ENCODE data around the gene ZNF207. TPM values are rescaled to one million over a fixed set of nuclear protein-coding genes. Genes with fewer than 3 reads are reported as not detected.

ZNF207 gene
- total and polyA plus RNA-seq, 2 experiments from 2014 or later: 171 to 240 TPM

DNA sequence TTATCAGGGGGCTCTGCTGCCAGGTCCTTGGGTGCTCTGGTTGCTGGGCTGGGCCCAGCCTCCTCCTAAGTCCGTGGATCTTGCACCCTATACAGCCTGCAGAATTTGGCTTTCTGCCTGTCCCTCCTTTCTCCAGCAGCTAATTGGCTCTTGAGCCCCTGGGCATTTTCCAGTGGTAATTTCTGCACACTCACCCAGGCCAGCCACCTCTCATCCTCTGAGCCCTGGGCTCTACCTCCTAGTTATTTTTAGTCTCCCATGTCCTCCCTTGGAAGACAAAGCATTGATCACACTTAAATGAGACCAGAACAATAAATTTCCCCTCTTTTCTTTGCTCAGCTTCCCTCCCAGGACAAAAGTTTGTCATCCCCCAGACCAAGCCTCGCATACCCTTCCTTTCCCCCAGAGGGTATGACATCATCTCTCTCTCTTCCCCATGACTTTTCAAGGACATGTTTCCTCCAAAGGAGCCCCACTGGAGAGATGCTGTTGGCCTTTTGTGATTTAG lies 46.1 kb upstream of the ZNF207 start:
- no peaks in the 10 kb centered on the region for H3K9me3 Mint-ChIP-seq
- no peak for TF ChIP-seq ZNF331 (CRISPR knock-in tag; IDR thresholded peaks at IDR 0.05; ENCODE audit: low read depth)
- no peak for TF ChIP-seq EZH2 (IDR thresholded peaks at IDR 0.05; ENCODE audit: low read depth, unreplicated experiment)
- TF ChIP-seq, protein P1, sequence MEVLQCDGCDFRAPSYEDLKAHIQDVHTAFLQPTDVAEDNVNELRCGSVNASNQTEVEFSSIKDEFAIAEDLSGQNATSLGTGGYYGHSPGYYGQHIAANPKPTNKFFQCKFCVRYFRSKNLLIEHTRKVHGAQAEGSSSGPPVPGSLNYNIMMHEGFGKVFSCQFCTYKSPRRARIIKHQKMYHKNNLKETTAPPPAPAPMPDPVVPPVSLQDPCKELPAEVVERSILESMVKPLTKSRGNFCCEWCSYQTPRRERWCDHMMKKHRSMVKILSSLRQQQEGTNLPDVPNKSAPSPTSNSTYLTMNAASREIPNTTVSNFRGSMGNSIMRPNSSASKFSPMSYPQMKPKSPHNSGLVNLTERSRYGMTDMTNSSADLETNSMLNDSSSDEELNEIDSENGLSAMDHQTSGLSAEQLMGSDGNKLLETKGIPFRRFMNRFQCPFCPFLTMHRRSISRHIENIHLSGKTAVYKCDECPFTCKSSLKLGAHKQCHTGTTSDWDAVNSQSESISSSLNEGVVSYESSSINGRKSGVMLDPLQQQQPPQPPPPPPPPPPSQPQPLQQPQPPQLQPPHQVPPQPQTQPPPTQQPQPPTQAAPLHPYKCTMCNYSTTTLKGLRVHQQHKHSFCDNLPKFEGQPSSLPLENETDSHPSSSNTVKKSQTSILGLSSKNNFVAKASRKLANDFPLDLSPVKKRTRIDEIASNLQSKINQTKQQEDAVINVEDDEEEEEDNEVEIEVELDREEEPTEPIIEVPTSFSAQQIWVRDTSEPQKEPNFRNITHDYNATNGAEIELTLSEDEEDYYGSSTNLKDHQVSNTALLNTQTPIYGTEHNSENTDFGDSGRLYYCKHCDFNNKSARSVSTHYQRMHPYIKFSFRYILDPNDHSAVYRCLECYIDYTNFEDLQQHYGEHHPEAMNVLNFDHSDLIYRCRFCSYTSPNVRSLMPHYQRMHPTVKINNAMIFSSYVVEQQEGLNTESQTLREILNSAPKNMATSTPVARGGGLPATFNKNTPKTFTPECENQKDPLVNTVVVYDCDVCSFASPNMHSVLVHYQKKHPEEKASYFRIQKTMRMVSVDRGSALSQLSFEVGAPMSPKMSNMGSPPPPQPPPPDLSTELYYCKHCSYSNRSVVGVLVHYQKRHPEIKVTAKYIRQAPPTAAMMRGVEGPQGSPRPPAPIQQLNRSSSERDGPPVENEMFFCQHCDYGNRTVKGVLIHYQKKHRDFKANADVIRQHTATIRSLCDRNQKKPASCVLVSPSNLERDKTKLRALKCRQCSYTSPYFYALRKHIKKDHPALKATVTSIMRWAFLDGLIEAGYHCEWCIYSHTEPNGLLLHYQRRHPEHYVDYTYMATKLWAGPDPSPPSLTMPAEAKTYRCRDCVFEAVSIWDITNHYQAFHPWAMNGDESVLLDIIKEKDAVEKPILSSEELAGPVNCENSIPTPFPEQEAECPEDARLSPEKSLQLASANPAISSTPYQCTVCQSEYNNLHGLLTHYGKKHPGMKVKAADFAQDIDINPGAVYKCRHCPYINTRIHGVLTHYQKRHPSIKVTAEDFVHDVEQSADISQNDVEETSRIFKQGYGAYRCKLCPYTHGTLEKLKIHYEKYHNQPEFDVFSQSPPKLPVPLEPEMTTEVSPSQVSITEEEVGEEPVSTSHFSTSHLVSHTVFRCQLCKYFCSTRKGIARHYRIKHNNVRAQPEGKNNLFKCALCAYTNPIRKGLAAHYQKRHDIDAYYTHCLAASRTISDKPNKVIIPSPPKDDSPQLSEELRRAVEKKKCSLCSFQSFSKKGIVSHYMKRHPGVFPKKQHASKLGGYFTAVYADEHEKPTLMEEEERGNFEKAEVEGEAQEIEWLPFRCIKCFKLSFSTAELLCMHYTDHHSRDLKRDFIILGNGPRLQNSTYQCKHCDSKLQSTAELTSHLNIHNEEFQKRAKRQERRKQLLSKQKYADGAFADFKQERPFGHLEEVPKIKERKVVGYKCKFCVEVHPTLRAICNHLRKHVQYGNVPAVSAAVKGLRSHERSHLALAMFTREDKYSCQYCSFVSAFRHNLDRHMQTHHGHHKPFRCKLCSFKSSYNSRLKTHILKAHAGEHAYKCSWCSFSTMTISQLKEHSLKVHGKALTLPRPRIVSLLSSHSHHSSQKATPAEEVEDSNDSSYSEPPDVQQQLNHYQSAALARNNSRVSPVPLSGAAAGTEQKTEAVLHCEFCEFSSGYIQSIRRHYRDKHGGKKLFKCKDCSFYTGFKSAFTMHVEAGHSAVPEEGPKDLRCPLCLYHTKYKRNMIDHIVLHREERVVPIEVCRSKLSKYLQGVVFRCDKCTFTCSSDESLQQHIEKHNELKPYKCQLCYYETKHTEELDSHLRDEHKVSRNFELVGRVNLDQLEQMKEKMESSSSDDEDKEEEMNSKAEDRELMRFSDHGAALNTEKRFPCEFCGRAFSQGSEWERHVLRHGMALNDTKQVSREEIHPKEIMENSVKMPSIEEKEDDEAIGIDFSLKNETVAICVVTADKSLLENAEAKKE (CRISPR knock-in tag; IDR thresholded peaks at IDR 0.05): no peak
- TF ChIP-seq, protein P2, sequence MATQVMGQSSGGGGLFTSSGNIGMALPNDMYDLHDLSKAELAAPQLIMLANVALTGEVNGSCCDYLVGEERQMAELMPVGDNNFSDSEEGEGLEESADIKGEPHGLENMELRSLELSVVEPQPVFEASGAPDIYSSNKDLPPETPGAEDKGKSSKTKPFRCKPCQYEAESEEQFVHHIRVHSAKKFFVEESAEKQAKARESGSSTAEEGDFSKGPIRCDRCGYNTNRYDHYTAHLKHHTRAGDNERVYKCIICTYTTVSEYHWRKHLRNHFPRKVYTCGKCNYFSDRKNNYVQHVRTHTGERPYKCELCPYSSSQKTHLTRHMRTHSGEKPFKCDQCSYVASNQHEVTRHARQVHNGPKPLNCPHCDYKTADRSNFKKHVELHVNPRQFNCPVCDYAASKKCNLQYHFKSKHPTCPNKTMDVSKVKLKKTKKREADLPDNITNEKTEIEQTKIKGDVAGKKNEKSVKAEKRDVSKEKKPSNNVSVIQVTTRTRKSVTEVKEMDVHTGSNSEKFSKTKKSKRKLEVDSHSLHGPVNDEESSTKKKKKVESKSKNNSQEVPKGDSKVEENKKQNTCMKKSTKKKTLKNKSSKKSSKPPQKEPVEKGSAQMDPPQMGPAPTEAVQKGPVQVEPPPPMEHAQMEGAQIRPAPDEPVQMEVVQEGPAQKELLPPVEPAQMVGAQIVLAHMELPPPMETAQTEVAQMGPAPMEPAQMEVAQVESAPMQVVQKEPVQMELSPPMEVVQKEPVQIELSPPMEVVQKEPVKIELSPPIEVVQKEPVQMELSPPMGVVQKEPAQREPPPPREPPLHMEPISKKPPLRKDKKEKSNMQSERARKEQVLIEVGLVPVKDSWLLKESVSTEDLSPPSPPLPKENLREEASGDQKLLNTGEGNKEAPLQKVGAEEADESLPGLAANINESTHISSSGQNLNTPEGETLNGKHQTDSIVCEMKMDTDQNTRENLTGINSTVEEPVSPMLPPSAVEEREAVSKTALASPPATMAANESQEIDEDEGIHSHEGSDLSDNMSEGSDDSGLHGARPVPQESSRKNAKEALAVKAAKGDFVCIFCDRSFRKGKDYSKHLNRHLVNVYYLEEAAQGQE (IDR thresholded peaks at IDR 0.05; ENCODE audit: unreplicated experiment): no peak
- TF ChIP-seq JUNB (IDR thresholded peaks at IDR 0.05; ENCODE audit: unreplicated experiment): no peak
- TF ChIP-seq POLR2AphosphoS5 (IDR thresholded peaks at IDR 0.05; ENCODE audit: low read depth): no peak
- no peak for TF ChIP-seq NANOG (IDR thresholded peaks at IDR 0.05; ENCODE audit: borderline replicate concordance)
- TF ChIP-seq, protein P3, sequence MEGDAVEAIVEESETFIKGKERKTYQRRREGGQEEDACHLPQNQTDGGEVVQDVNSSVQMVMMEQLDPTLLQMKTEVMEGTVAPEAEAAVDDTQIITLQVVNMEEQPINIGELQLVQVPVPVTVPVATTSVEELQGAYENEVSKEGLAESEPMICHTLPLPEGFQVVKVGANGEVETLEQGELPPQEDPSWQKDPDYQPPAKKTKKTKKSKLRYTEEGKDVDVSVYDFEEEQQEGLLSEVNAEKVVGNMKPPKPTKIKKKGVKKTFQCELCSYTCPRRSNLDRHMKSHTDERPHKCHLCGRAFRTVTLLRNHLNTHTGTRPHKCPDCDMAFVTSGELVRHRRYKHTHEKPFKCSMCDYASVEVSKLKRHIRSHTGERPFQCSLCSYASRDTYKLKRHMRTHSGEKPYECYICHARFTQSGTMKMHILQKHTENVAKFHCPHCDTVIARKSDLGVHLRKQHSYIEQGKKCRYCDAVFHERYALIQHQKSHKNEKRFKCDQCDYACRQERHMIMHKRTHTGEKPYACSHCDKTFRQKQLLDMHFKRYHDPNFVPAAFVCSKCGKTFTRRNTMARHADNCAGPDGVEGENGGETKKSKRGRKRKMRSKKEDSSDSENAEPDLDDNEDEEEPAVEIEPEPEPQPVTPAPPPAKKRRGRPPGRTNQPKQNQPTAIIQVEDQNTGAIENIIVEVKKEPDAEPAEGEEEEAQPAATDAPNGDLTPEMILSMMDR (conservative IDR thresholded peaks at IDR 0.05; ENCODE audit: low read depth in 2 of 2): no peak
- no peak for TF ChIP-seq EZH2phosphoT487 (IDR thresholded peaks at IDR 0.05; ENCODE audit: unreplicated experiment)
- TF ChIP-seq STAT1 (IDR thresholded peaks at IDR 0.05; ENCODE audit: unreplicated experiment): no peak
- TF ChIP-seq ZNF114 (CRISPR knock-in tag; IDR thresholded peaks at IDR 0.05): no peak
- no peak; the same call in 1 of the 2 replicates for TF ChIP-seq CREB1 (CRISPR knock-in tag; IDR thresholded peaks at IDR 0.05; ENCODE audit: low read depth)
- TF ChIP-seq, protein P4, sequence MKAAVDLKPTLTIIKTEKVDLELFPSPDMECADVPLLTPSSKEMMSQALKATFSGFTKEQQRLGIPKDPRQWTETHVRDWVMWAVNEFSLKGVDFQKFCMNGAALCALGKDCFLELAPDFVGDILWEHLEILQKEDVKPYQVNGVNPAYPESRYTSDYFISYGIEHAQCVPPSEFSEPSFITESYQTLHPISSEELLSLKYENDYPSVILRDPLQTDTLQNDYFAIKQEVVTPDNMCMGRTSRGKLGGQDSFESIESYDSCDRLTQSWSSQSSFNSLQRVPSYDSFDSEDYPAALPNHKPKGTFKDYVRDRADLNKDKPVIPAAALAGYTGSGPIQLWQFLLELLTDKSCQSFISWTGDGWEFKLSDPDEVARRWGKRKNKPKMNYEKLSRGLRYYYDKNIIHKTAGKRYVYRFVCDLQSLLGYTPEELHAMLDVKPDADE (IDR thresholded peaks at IDR 0.05): no peak
- H3K27ac ChIP-seq (ENCODE audit: low read depth): peak overlapping the region; percentile 59
- H3K4me3 Mint-ChIP-seq: peak overlapping the region; percentile 1; the same call in 1 of the 3 replicates
- H3K4me1 Mint-ChIP-seq: peaks cover 51% of the 10 kb centered on the region
- ATAC-seq (peak; percentile 13), DNase-seq (ENCODE audit: low spot score) (no peak)
- no peaks in the 10 kb centered on the region for H3K9me2 ChIP-seq (ENCODE audit: insufficient read depth)
- H3F3A ChIP-seq (replicated peaks; ENCODE audit: low read depth): peaks cover 7% of the 10 kb centered on the region; the same call in 1 of the 2 replicates
- no peaks in the 10 kb centered on the region for H3K36me3 ChIP-seq (ENCODE audit: insufficient read depth)
- H3K79me2 ChIP-seq (replicated peaks; ENCODE audit: insufficient read depth): no peaks in the 10 kb centered on the region
- no peaks in the 10 kb centered on the region for H3K27me3 ChIP-seq (ENCODE audit: insufficient read depth)
- H3K27ac Mint-ChIP-seq: peak overlapping the region; percentile 96
- H3K27me3 Mint-ChIP-seq (ENCODE audit: insufficient read depth, low read depth, poor library complexity): peaks cover 20% of the 10 kb centered on the region
- peak overlapping the region; percentile 24 for H3K4me2 ChIP-seq
- peak overlapping the region; percentile 12; the same call in 1 of the 2 replicates for H3K4me3 ChIP-seq
- H2AFZ ChIP-seq: no peak overlapping the region
- H3K36me3 Mint-ChIP-seq (ENCODE audit: low read depth): peaks cover 3% of the 10 kb centered on the region; the same call in 2 of the 3 replicates
- no peaks in the 10 kb centered on the region for H4K20me1 ChIP-seq (replicated peaks; ENCODE audit: insufficient read depth)
- peaks cover 56% of the 10 kb centered on the region for H3K4me1 ChIP-seq (ENCODE audit: insufficient read depth)

Measured in GM23338 (cell line).